Loucy (cell line): ENCODE measurements around the gene NME4.

Experiments
- H2AFZ ChIP-seq: fragments of 200-600 bp; sonication (generic); 2 replicates; pipeline ENCODE4 v1.6.0; 2016; ENCODE audit warnings: antibody characterized with exemption, mild to moderate bottlenecking, low read length, moderate library complexity
- H3F3A ChIP-seq: fragments of 200-600 bp; 2 replicates; pipeline ENCODE4 v1.6.0; 2016; ENCODE audit warnings: antibody characterized with exemption, low read depth, mild to moderate bottlenecking
- H3K27me3 ChIP-seq: fragments of 200-600 bp; sonication (generic); 2 replicates; pipeline ENCODE4 v1.6.1; 2014; ENCODE audit warnings: low read length, mild to moderate bottlenecking; ENCODE audit not compliant: insufficient read depth, poor library complexity, severe bottlenecking
- H3K36me3 ChIP-seq: fragments of 200-600 bp; sonication (generic); 2 replicates; pipeline ENCODE4 v1.6.1; 2016; ENCODE audit warnings: low read length; ENCODE audit not compliant: insufficient read depth
- H3K4me1 ChIP-seq: fragments of 200-600 bp; sonication (generic); 2 replicates; pipeline ENCODE4 v1.5.1; 2014; ENCODE audit warnings: low read length, mild to moderate bottlenecking; ENCODE audit not compliant: insufficient read depth, poor library complexity, severe bottlenecking
- H3K4me2 ChIP-seq: fragments of 200-600 bp; sonication (generic); 2 replicates; pipeline ENCODE4 v1.6.0; 2014; ENCODE audit warnings: antibody characterized with exemption, low read length, low read depth, mild to moderate bottlenecking; ENCODE audit not compliant: poor library complexity, severe bottlenecking
- H3K4me3 ChIP-seq: fragments of 200-600 bp; sonication (generic); 2 replicates; pipeline ENCODE4 v1.5.1; 2014; ENCODE audit warnings: low read length, mild to moderate bottlenecking, mixed read lengths; ENCODE audit not compliant: poor library complexity, severe bottlenecking
- H3K79me2 ChIP-seq: fragments of 200-600 bp; sonication (generic); 2 replicates; pipeline ENCODE4 v1.6.1; 2014; ENCODE audit warnings: low read length; ENCODE audit not compliant: insufficient read depth
- H3K9ac ChIP-seq: fragments of 200-600 bp; sonication (generic); 2 replicates; pipeline ENCODE4 v1.6.0; 2014; ENCODE audit warnings: mild to moderate bottlenecking, low read depth, low read length, moderate library complexity; ENCODE audit not compliant: poor library complexity, severe bottlenecking
- H3K9me2 ChIP-seq: fragments of 200-600 bp; sonication (generic); replicated peaks from 2 replicates; pipeline ENCODE4 v1.6.1; 2016; ENCODE audit warnings: low read depth, low read length, mixed read lengths
- H3K9me3 ChIP-seq: fragments of 200-600 bp; sonication (generic); 2 replicates; pipeline ENCODE4 v1.6.1; 2014; ENCODE audit warnings: mild to moderate bottlenecking, antibody characterized with exemption, low read length, low read depth; ENCODE audit not compliant: insufficient read depth
- H4K20me1 ChIP-seq: fragments of 200-600 bp; sonication (generic); 2 replicates; pipeline ENCODE4 v1.6.0; 2014; ENCODE audit warnings: antibody characterized with exemption, low read length, mild to moderate bottlenecking; ENCODE audit not compliant: insufficient read depth, poor library complexity, severe bottlenecking
- CTCF ChIP-seq: fragments of 200-600 bp; sonication (generic); conservative IDR thresholded peaks from 2 replicates; pipeline ENCODE4 v1.5.1; 2014; ENCODE audit warnings: mild to moderate bottlenecking, antibody characterized with exemption, low read length
- EZH2phosphoT487 ChIP-seq: fragments of 200-600 bp; IDR thresholded peaks from 2 replicates; pipeline ENCODE4 v1.6.1; 2018; ENCODE audit warnings: antibody characterized with exemption, mild to moderate bottlenecking, moderate library complexity, borderline replicate concordance

Gene NME4

GRCh38 chr16:356741-357140 is 40.3 kb upstream of the NME4 start:
- no peak overlapping the region for H2AFZ ChIP-seq
- TF ChIP-seq EZH2phosphoT487, result no peak
- no peak for TF ChIP-seq CTCF
- no peaks in the 10 kb centered on the region for H3K9me3 ChIP-seq
- H4K20me1 ChIP-seq, result no peaks in the 10 kb centered on the region
- H3F3A ChIP-seq, result no peaks in the 10 kb centered on the region
- H3K36me3 ChIP-seq, result no peaks in the 10 kb centered on the region
- H3K9ac ChIP-seq, result no peak overlapping the region
- no peaks in the 10 kb centered on the region for H3K9me2 ChIP-seq
- no peak overlapping the region for H3K4me2 ChIP-seq
- peaks cover 3% of the 10 kb centered on the region; the same call in 1 of the 2 replicates for H3K79me2 ChIP-seq
- H3K4me3 ChIP-seq, result no peak overlapping the region
- peaks cover 17% of the 10 kb centered on the region for H3K4me1 ChIP-seq
- no peaks in the 10 kb centered on the region for H3K27me3 ChIP-seq

- H3K4me1 ChIP-seq, result peaks cover 16% of the 10 kb centered on the region
- no peak overlapping the region for H3K4me3 ChIP-seq
- no peaks in the 10 kb centered on the region for H3K36me3 ChIP-seq
- no peaks in the 10 kb centered on the region for H3K27me3 ChIP-seq
- H3K79me2 ChIP-seq, result no peaks in the 10 kb centered on the region
- no peak overlapping the region for H3K9ac ChIP-seq
- no peaks in the 10 kb centered on the region for H3K9me3 ChIP-seq
- H4K20me1 ChIP-seq, result no peaks in the 10 kb centered on the region
- TF ChIP-seq EZH2phosphoT487 (no peak), CTCF (no peak)
- H3K4me2 ChIP-seq, result no peak overlapping the region
- H2AFZ ChIP-seq, result no peak overlapping the region
- no peaks in the 10 kb centered on the region for H3K9me2 ChIP-seq
- H3F3A ChIP-seq, result no peaks in the 10 kb centered on the region
These were observed 37.8 kb upstream of the NME4 start for GRCh38 chr16:359067-359763.

GRCh38 chr16:359871-360697 is 36.9 kb upstream of the NME4 start:
- Histone ChIP-seq H3K9ac (no peak overlapping the region), H3F3A (no peaks in the 10 kb centered on the region), H3K27me3 (no peaks in the 10 kb centered on the region), H3K9me3 (no peaks in the 10 kb centered on the region), H3K4me3 (no peak overlapping the region), H2AFZ (no peak overlapping the region), H3K4me2 (no peak overlapping the region), H4K20me1 (no peaks in the 10 kb centered on the region), H3K4me1 (peaks cover 7% of the 10 kb centered on the region), H3K79me2 (no peaks in the 10 kb centered on the region), H3K36me3 (no peaks in the 10 kb centered on the region), H3K9me2 (no peaks in the 10 kb centered on the region)
- no peak for TF ChIP-seq EZH2phosphoT487
- TF ChIP-seq CTCF, result no peak
